BE2C (cell line): ENCODE measurements around the gene CD3E.

Source experiments
- DNase-seq: peaks from one replicate; pipeline ENCODE4 v3.0.0-alpha.2; 2020
- H3K27me3 ChIP-seq: fragments of 250-450 bp; sonication (Bioruptor Pico); 2 replicates; pipeline ENCODE4 v1.5.1; 2020; ENCODE audit warnings: mild to moderate bottlenecking
- H3K36me3 ChIP-seq: fragments of 250-450 bp; sonication (Bioruptor Pico); 2 replicates; pipeline ENCODE4 v1.5.1; 2020; ENCODE audit warnings: mild to moderate bottlenecking
- H3K4me1 ChIP-seq: fragments of 250-450 bp; sonication (Bioruptor Pico); 2 replicates; pipeline ENCODE4 v1.5.1; 2020
- H3K4me3 ChIP-seq: 2 replicates; pipeline ENCODE4 v1.5.1; 2011; ENCODE audit warnings: low read depth, low read length
- H3K9me3 ChIP-seq: fragments of 250-450 bp; sonication (Bioruptor Pico); 2 replicates; pipeline ENCODE4 v1.5.1; 2020
- TF ChIP-seq, protein P1 (sequence below): IDR thresholded peaks from 2 replicates; pipeline ENCODE4 v1.5.1; 2012; ENCODE audit warnings: mild to moderate bottlenecking, low read depth, low read length

Gene CD3E

DNA sequence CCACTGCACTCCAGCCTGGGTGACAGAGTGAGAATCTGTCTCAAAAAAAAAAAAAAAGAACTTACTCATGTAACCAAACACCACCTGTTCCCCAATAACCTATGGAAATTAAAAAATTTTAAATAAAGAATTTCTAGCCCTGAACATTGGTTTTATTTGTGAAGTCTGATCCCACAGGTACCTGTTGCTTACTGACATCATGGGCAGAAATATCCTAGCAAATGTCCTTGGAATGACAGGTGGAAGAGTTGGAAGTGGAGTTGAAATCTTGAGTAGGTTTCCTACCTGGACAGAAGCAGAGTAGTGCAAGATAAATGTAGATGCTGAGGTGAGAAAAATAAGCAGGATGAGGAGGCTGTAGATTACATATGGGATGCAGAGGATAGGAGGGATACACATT, 20.8 kb downstream of the CD3E start:
- Histone ChIP-seq H3K4me3 (no peak overlapping the region), H3K4me1 (no peaks in the 10 kb centered on the region), H3K36me3 (no peaks in the 10 kb centered on the region), H3K27me3 (peaks cover 8% of the 10 kb centered on the region; the same call in 1 of the 2 replicates), H3K9me3 (no peaks in the 10 kb centered on the region)
- TF ChIP-seq, protein P1, sequence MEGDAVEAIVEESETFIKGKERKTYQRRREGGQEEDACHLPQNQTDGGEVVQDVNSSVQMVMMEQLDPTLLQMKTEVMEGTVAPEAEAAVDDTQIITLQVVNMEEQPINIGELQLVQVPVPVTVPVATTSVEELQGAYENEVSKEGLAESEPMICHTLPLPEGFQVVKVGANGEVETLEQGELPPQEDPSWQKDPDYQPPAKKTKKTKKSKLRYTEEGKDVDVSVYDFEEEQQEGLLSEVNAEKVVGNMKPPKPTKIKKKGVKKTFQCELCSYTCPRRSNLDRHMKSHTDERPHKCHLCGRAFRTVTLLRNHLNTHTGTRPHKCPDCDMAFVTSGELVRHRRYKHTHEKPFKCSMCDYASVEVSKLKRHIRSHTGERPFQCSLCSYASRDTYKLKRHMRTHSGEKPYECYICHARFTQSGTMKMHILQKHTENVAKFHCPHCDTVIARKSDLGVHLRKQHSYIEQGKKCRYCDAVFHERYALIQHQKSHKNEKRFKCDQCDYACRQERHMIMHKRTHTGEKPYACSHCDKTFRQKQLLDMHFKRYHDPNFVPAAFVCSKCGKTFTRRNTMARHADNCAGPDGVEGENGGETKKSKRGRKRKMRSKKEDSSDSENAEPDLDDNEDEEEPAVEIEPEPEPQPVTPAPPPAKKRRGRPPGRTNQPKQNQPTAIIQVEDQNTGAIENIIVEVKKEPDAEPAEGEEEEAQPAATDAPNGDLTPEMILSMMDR, result no peak
- no peak for DNase-seq

DNA sequence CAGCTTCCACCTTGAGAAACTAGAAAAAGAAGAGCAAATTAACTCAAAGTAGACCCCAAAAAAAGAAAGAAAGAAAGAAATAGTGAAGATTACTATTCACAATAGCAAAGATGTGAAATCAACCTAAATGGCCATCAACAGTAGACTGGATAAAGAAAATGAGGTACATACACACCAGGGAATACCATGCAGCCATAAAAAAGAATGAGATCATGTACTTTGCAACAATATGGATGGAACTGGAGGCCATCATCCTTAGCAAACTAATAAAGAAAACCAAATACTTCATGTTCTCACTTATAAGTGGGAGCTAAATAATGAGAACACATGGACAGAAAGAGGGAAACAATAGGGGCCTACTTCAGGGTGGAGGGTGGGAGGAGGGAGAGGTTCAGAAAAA, 24.2 kb downstream of the CD3E start:
- DNase-seq, result no peak

DNA sequence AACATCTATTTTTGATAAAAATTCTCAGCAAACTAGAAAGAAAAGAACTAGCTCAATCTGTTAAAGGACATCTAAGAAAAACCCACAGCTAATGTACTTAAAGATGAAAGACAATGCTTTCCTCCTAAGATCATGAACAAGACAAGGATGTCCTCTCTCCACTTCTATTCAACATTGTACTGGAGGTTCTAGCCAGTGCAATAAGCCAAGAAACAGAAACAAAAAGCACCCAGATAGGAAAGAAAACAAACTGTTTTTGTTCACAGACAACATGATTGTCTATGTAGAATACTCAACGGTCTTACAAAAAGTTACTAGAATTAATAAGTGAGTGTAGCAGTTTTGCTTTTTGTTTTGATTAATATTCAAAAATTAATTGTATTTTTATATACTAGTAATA, 30.2 kb downstream of the CD3E start:
- Histone ChIP-seq H3K4me3 (no peak overlapping the region), H3K9me3 (no peaks in the 10 kb centered on the region), H3K36me3 (no peaks in the 10 kb centered on the region), H3K27me3 (peaks cover 10% of the 10 kb centered on the region), H3K4me1 (no peaks in the 10 kb centered on the region)
- DNase-seq, result no peak
- TF ChIP-seq, protein P1, result no peak

More for the DNA sequence above, 24.2 kb downstream of the CD3E start:
- Histone ChIP-seq H3K27me3 (peaks cover 8% of the 10 kb centered on the region; the same call in 1 of the 2 replicates), H3K4me1 (no peaks in the 10 kb centered on the region), H3K36me3 (no peaks in the 10 kb centered on the region), H3K4me3 (no peak overlapping the region), H3K9me3 (no peaks in the 10 kb centered on the region)
- TF ChIP-seq, protein P1, result no peak

DNA sequence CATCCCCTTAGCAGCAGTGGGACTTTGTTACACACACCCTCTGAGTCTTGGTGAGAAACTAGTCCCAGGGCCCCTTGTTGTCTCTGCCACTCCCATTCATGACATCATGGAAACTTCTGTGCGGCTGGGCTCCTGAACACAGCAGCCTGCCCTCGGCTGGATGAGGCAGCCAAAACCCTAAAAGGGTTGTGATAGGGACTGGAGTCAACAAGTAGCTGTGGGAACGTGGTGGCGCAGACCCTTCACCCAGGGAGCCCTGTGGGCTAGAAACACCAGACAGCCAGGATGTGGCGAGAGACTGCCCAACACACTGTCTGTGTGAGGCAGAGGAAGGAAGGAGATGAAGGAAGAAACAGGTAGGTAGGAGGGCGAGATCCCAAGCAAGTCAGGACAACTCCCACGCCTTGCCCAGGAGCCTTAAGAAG, 34.1 kb downstream of the CD3E start:
- peaks cover 10% of the 10 kb centered on the region for H3K27me3 ChIP-seq
- H3K4me1 ChIP-seq, result no peaks in the 10 kb centered on the region
- no peak for DNase-seq
- TF ChIP-seq, protein P1, result no peak
- H3K4me3 ChIP-seq, result no peak overlapping the region
- H3K9me3 ChIP-seq, result no peaks in the 10 kb centered on the region
- no peaks in the 10 kb centered on the region for H3K36me3 ChIP-seq

DNA sequence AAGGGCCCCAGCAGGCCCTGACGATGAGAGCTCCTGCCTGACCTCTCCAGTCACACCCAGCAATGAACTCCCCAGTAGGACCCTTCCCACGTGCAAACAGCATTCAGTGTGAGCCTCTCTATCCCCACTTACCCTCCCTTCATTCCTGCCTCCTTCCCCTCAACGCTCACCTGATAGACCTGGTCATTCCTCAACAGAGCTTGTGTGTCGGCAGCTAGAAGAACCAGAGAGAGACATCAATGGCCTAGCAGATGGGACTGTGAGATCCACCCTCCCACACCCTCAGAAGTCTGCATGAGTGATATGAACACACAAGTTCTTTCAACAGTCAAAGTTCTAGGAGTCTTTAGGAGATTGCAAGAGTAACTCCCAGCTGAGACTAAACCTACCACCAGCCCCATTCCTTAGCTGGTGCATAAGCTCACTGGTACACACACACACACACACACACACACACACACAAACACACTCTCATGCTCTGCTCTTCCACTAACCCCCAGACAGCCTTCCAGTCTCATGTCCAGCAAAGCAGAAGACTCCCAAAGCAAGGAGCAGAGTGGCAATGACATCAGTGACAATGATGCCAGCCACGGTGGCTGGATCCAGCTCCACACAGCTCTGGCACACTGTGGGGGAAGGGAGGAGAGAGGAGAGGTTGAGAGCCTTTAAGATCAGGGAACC, 34.9 kb downstream of the CD3E start:
- no peak overlapping the region for H3K4me3 ChIP-seq
- H3K4me1 ChIP-seq, result no peaks in the 10 kb centered on the region
- no peaks in the 10 kb centered on the region for H3K9me3 ChIP-seq
- H3K36me3 ChIP-seq, result no peaks in the 10 kb centered on the region
- peaks cover 10% of the 10 kb centered on the region for H3K27me3 ChIP-seq
- TF ChIP-seq, protein P1, result no peak
- DNase-seq, result no peak

DNA sequence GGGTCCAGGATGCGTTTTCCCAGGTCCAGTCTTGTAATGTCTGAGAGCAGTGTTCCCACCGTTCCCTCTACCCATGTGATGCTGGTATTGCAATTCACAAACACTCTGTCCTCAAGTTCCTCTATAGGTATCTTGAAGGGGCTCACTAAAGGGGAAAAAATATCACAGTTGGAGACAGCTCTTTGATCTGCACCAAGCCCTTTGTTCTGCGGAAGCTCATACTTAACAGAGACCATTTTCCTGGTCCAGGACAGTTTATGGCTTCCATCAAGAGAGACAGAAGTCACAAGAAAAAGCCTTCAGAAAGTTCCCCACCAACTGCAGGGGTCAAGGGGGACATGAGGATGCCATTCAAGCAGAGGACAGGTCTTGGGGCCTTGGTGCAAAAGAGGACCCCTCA, 35.9 kb downstream of the CD3E start:
- DNase-seq, result no peak
- Histone ChIP-seq H3K27me3 (peaks cover 9% of the 10 kb centered on the region), H3K36me3 (no peaks in the 10 kb centered on the region), H3K4me3 (no peak overlapping the region), H3K9me3 (no peaks in the 10 kb centered on the region), H3K4me1 (no peaks in the 10 kb centered on the region)
- TF ChIP-seq, protein P1, result no peak
